ENCODE measurements around the gene MVD.
A peak's percentile ranks its signal among the peaks of the same experiment; 100 is the strongest.

GRCh38 chr16:88649195-88649923 is 13.5 kb downstream of the MVD start:
- TF ChIP-seq RAD21 (IDR thresholded peaks at IDR 0.05; ENCODE audit: insufficient read depth, low read depth, low read length) = no peak
- no peak for TF ChIP-seq BHLHE40 (IDR thresholded peaks at IDR 0.05; ENCODE audit: borderline replicate concordance in 1 of 2, low read depth in 2 of 2, low read length in 1 of 2)
- no peak for TF ChIP-seq EZH2 (IDR thresholded peaks at IDR 0.05; ENCODE audit: borderline replicate concordance, control insufficient read depth, low read depth, low read length)
- no peak for TF ChIP-seq YY1 (IDR thresholded peaks at IDR 0.05; ENCODE audit: low read depth, low read length)
- no peak for TF ChIP-seq CTCF (IDR thresholded peaks at IDR 0.05 in 2 of 3, conservative IDR thresholded peaks at IDR 0.05 in 1 of 3; ENCODE audit: control insufficient read depth in 2 of 3, extremely low read depth in 1 of 3, insufficient read depth in 1 of 3, low read depth in 3 of 3, low read length in 3 of 3)
- TF ChIP-seq CHD2 (IDR thresholded peaks at IDR 0.05; ENCODE audit: borderline replicate concordance, low read depth, low read length) = no peak
- TF ChIP-seq GABPA (IDR thresholded peaks at IDR 0.05; ENCODE audit: low read depth) = no peak
- TF ChIP-seq POLR2AphosphoS5 (IDR thresholded peaks at IDR 0.05; ENCODE audit: low read length) = peak; percentile 22; the same call in 1 of the 2 replicates
- no peak for TF ChIP-seq JUND (IDR thresholded peaks at IDR 0.05; ENCODE audit: low read depth, low read length)
- no peak for TF ChIP-seq TARDBP (IDR thresholded peaks at IDR 0.05; ENCODE audit: borderline replicate concordance)

All from GM12878 (cell line).